Measurements from ENCODE around the gene RNF144B.

- TF ChIP-seq POLR2A (IDR thresholded peaks at IDR 0.05): no peak
- no peak for TF ChIP-seq CTCF (IDR thresholded peaks at IDR 0.05 in 4 of 5, conservative IDR thresholded peaks at IDR 0.05 in 1 of 5)
Observed at GRCh38 chr6:18491308-18492045, 104.3 kb downstream of the RNF144B start.
